CD4-positive, alpha-beta T cell treated with Interleukin-4 for 4 hours (primary cell): ENCODE data around the gene TP53TG5.

Source experiments
- DNase-seq: peaks from one replicate; pipeline ENCODE4 v3.0.0-alpha.2; 2020

TP53TG5 gene

GRCh38 chr20:45378191-45378590, at the start of gene TP53TG5:
TP53TG5 (minus strand) TSS chr20:45378325; CDS start chr20:45378236, 89 bp downstream.
- no peak for DNase-seq

GRCh38 chr20:45427236-45428149, 49.4 kb upstream of the TP53TG5 start:
- no peak for DNase-seq

- DNase-seq = no peak
Measured at GRCh38 chr20:45426320-45427016, 48.3 kb upstream of the TP53TG5 start.

GRCh38 chr20:45425561-45425960, 47.4 kb upstream of the TP53TG5 start:
- DNase-seq = no peak

GRCh38 chr20:45423700-45424099, 45.6 kb upstream of the TP53TG5 start:
- no peak for DNase-seq

- no peak for DNase-seq
Measured at GRCh38 chr20:45420125-45420524, 42.0 kb upstream of the TP53TG5 start.

- no peak for DNase-seq
Measured at GRCh38 chr20:45419188-45420091, 41.3 kb upstream of the TP53TG5 start.

GRCh38 chr20:45416917-45417316, 38.8 kb upstream of the TP53TG5 start:
- DNase-seq = no peak

GRCh38 chr20:45415822-45416637, 37.9 kb upstream of the TP53TG5 start, which contains the start of gene PIGT:
PIGT (plus strand) TSS chr20:45416141; CDS start chr20:45416157, 16 bp downstream.
- DNase-seq = peak; percentile 88

GRCh38 chr20:45413479-45413878, 35.4 kb upstream of the TP53TG5 start:
- DNase-seq = no peak

GRCh38 chr20:45412653-45413052, 34.5 kb upstream of the TP53TG5 start:
- DNase-seq = no peak

GRCh38 chr20:45410887-45411286, 32.8 kb upstream of the TP53TG5 start:
- DNase-seq = no peak

GRCh38 chr20:45409521-45410272, 31.6 kb upstream of the TP53TG5 start:
- no peak for DNase-seq

GRCh38 chr20:45408646-45409213, 30.6 kb upstream of the TP53TG5 start:
- DNase-seq = no peak

- DNase-seq = no peak
Measured at GRCh38 chr20:45407783-45408645, 29.9 kb upstream of the TP53TG5 start, which contains the start of gene DBNDD2. DBNDD2 (plus strand) TSS chr20:45408289; CDS start chr20:45408468, 179 bp downstream.

GRCh38 chr20:45407067-45407745, 29.1 kb upstream of the TP53TG5 start:
- no peak for DNase-seq

GRCh38 chr20:45406260-45407066, 28.3 kb upstream of the TP53TG5 start:
- DNase-seq = no peak
